Liver (tissue), 2 donors: Measurements from ENCODE around the gene PTRH1.

ENCODE experiments used
- RAD21 ChIP-seq, 2 donors: IDR thresholded peaks; 2 replicates each; pipeline ENCODE4 v1.6.1; 2016; ENCODE audit warnings: antibody characterized with exemption in 2 of 2, mild to moderate bottlenecking in 2 of 2
- SP1 ChIP-seq: IDR thresholded peaks from 2 replicates; pipeline ENCODE4 v1.6.1; 2018; ENCODE audit warnings: antibody characterized with exemption, mild to moderate bottlenecking
- donor health status: healthy.

DNA sequence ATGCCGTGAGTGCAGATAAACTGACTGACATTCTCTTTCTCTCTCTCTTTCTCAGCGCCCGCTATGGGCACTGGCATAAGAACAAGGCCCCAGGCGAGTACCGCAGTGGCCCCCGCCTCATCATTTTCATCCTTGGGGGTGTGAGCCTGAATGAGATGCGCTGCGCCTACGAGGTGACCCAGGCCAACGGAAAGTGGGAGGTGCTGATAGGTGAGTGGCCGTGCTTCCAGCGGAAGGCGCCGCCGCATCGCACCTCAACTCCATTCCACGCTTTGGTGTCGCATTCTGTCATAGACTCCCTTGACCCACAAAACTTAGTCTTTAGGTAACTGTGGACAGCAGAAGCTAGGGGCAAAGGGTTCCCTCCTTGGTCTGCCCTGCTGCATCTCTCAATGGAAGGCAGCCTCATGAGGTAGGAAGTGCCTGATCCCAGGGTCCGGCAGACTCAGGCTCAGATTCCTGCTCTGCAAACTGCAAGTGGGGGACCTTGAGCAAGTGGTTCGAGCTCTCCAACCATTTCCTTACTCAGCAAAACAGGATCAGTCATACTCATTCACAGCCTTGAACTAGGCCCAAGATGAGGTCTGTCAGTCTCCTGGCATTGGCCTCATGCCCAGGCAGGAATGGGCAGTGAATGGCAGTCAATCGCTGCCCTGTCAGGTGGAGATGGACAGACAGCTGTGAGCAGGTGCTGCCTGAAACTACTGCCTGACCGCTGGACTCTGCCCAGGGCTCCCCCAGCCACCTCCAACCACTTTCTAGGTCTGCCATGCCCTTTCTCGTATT lies 32.9 kb downstream of the PTRH1 start:
- TF ChIP-seq SP1 (no peak), RAD21 (IDR thresholded peaks at IDR 0.05) (no peak)
